IMR-90 (cell line): ENCODE data around the gene PTPRN2.

Source experiments
- CEBPB ChIP-seq: IDR thresholded peaks from 2 replicates; pipeline ENCODE4 v1.6.1; 2012; ENCODE audit warnings: low read depth, low read length, improper control_type of control experiment
- MAZ ChIP-seq: IDR thresholded peaks from 2 replicates; pipeline ENCODE4 v1.6.1; 2012; ENCODE audit warnings: low read depth, mild to moderate bottlenecking, low read length, improper control_type of control experiment, moderate library complexity, borderline replicate concordance
- POLR2A ChIP-seq: IDR thresholded peaks from 2 replicates; pipeline ENCODE4 v1.6.1; 2012; ENCODE audit warnings: mild to moderate bottlenecking, low read depth, low read length
- RAD21 ChIP-seq: IDR thresholded peaks from 2 replicates; pipeline ENCODE4 v1.6.1; 2012; ENCODE audit warnings: low read length, improper control_type of control experiment
- RCOR1 ChIP-seq: IDR thresholded peaks from 2 replicates; pipeline ENCODE4 v1.6.1; 2012; ENCODE audit warnings: mild to moderate bottlenecking, low read length, improper control_type of control experiment; ENCODE audit not compliant: insufficient replicate concordance
- RFX5 ChIP-seq: IDR thresholded peaks from 2 replicates; pipeline ENCODE4 v1.8.0; 2012; ENCODE audit warnings: low read depth, mild to moderate bottlenecking, low read length, moderate library complexity
- SMC3 ChIP-seq: fragments of 150-350 bp; IDR thresholded peaks from 2 replicates; pipeline ENCODE4 v1.6.1; 2016; ENCODE audit warnings: low read depth, mild to moderate bottlenecking, antibody characterized with exemption, low read length, moderate library complexity
- TF ChIP-seq, protein P1 (sequence below): conservative IDR thresholded peaks from 2 replicates; pipeline ENCODE4 v1.5.1; 2012; ENCODE audit warnings: mild to moderate bottlenecking, low read depth, low read length, improper control_type of control experiment
- TF ChIP-seq, protein P2 (sequence below): fragments of 150-350 bp; IDR thresholded peaks from 2 replicates; pipeline ENCODE4 v1.6.1; 2016; ENCODE audit warnings: low read depth, mild to moderate bottlenecking, low read length, moderate library complexity, borderline replicate concordance

DNA sequence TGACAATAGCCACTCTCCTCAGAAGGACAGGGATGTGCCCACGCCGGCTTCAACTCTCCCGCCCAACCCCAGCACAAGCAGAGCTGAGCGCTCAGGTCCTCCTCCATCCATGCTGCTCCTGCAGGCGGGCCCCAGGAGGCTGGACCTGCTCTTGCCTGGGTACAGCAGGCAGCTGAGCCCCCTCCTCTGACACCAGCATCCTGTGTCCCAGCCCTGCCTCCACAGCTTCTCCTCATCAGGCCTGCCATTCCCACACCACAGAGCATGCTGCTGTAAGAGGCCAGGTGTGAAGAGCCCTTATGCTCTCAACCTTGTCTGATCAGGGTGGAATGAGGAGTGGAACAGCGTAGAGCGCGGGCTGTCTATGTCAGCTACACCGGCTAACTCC is 302.2 kb downstream of the PTPRN2 start:
- TF ChIP-seq, protein P1, sequence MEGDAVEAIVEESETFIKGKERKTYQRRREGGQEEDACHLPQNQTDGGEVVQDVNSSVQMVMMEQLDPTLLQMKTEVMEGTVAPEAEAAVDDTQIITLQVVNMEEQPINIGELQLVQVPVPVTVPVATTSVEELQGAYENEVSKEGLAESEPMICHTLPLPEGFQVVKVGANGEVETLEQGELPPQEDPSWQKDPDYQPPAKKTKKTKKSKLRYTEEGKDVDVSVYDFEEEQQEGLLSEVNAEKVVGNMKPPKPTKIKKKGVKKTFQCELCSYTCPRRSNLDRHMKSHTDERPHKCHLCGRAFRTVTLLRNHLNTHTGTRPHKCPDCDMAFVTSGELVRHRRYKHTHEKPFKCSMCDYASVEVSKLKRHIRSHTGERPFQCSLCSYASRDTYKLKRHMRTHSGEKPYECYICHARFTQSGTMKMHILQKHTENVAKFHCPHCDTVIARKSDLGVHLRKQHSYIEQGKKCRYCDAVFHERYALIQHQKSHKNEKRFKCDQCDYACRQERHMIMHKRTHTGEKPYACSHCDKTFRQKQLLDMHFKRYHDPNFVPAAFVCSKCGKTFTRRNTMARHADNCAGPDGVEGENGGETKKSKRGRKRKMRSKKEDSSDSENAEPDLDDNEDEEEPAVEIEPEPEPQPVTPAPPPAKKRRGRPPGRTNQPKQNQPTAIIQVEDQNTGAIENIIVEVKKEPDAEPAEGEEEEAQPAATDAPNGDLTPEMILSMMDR, result no peak
- TF ChIP-seq RAD21, result no peak
- TF ChIP-seq POLR2A, result no peak
- TF ChIP-seq CEBPB, result no peak
- TF ChIP-seq, protein P2, sequence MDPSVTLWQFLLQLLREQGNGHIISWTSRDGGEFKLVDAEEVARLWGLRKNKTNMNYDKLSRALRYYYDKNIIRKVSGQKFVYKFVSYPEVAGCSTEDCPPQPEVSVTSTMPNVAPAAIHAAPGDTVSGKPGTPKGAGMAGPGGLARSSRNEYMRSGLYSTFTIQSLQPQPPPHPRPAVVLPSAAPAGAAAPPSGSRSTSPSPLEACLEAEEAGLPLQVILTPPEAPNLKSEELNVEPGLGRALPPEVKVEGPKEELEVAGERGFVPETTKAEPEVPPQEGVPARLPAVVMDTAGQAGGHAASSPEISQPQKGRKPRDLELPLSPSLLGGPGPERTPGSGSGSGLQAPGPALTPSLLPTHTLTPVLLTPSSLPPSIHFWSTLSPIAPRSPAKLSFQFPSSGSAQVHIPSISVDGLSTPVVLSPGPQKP, result no peak
- TF ChIP-seq RFX5, result no peak
- TF ChIP-seq SMC3, result no peak
- no peak for TF ChIP-seq RCOR1
- no peak for TF ChIP-seq MAZ
